Islet precursor cell (in vitro differentiated cells): ENCODE measurements around the gene PLA2G2C.

Experiments used
- DNase-seq: peaks from one replicate; pipeline ENCODE4 v3.0.0-alpha.2; 2018

The PLA2G2C gene

GRCh38 chr1:20183035-20183434, 3.3 kb downstream of the PLA2G2C start:
- no peak for DNase-seq

GRCh38 chr1:20182415-20182814, 3.9 kb downstream of the PLA2G2C start:
- DNase-seq = no peak

GRCh38 chr1:20180844-20181207, 5.5 kb downstream of the PLA2G2C start:
- DNase-seq = no peak

DNA sequence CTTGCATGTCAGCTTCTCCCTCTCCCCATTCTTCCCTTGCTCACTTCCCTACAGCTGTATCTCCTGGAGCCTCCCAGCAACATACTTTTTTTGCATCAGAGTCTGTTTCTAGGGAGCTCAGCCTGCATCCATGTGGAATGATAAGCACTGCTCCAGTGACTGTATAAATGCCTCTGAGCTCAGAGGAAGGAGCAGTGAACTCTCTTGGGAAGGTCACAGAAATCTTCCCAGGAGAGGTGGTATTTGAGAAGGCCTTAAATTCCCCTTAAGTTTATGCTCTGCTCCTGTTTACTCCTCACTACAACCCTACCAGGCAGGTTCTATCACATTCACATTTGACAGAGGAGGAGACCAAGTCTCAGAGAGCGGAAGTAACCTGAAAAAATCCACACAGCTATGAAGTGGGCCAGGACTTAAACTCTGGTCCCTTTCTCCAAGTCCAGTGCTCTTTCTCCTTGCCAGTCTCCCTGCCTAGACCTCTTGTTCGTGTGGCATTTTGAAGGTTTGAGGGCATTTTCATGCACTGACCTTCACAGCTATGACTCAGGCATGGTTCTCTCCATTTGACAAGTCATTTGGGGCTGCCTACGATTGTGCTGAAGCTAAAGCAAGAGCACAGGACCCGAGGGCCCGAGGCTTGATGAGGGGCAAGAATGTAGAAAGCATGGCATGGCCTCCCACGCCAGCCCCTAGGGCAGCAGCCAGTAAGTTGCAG, 6.0 kb downstream of the PLA2G2C start:
- DNase-seq = no peak

DNA sequence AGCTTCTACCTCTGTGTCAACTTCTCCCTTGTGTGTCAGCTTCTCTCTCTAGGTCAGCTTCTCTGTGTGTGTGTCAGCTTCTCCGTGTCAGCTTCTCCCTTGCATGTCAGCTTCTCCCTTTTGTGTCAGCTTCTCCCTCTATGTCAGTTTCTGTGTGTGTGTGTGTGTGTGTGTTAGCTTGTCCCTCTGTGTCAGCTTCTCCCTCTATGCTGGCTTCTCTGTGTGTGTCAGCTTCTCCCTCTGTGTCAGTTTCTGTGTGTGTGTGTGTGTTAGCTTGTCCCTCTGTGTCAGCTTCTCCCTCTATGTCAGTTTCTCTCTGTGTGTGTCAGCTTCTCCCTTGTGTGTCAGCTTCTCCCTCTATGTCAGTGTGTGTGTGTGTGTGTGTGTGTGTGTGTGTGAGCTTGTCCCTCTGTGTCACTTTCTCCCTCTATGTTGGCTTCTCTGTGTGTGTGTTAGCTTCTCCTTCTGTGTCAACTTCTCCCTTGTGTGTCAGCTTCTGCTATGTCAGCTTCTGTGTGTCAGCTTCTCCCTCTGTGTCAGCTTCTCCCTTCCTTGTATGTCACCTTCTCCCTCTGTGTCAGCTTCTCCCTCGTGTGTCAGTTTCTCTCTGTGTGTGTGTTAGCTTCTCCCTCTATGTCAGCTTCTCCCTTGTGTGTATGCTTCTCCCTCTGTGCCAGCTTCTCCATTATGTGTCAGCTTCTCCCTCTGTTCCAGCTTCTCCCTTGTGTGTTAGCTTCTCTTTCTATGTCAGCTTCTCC, 6.8 kb downstream of the PLA2G2C start:
- DNase-seq = no peak

DNA sequence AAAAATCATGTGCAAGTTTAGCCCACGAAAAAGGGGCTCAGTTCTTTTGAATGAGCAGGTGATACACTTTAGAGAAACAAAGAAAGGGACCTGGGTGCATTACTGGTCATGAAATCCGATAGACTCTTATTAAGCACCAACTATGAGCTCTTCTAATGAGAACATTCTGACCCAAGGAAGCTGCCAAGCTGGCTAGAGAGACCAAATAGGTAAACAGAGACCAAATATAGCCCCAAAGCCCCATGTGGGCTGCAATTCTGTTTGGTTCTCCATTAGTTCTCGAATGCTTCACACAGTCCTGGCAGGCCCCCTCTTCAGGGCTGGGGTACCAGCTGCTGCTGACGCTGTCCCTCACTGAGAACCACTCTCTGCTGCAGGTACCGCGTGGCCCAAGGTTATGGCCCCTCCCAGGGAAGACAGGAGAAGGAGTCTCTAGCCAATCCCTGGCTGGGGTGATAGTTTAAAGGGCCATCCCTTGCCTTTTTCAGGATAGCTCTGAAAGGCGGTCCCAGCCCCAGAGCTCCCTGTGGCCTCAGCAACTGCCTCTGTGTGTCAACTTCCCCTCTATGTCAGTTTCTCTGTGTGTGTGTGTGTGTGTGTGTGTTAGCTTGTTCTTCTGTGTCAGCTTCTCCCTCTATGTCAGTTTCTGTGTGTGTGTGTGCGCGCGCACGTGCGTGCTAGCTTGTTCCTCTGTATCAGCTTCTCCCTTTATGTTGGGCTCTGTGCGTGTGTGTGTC, 7.5 kb downstream of the PLA2G2C start:
- no peak for DNase-seq

GRCh38 chr1:20174937-20175666, 11.2 kb downstream of the PLA2G2C start:
- DNase-seq = no peak

DNA sequence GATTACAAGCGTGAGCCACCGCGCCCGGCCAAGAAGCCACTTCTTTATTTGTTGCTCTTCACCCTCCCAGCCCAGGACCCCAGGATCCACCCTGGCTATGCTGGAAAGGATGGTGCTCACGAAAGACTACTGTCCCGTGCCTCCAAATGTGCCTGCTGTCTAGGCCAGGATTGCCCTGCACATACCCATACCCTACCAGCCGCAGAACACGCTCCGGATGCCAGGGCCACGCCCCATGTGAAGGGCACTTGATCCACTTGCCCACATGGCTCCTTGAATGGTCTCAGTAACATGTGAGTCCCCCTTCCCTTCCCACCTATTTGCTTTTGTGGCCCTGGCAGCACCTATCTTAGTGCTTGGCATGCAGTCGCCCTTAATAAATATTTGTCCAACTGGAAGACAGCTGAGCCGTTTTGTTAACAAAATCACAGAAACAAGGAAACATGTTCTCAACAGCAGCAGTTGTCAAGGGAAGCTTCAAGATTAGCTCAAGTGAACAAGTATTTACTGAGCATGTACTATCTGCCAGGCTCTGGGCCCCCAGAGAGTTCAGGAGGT, 14.2 kb downstream of the PLA2G2C start:
- DNase-seq = no peak

GRCh38 chr1:20169932-20170331, 16.4 kb downstream of the PLA2G2C start:
- no peak for DNase-seq

GRCh38 chr1:20168564-20169491, 17.5 kb downstream of the PLA2G2C start:
- DNase-seq = no peak

- no peak for DNase-seq
Measured at GRCh38 chr1:20167126-20167525, 19.2 kb downstream of the PLA2G2C start.

DNA sequence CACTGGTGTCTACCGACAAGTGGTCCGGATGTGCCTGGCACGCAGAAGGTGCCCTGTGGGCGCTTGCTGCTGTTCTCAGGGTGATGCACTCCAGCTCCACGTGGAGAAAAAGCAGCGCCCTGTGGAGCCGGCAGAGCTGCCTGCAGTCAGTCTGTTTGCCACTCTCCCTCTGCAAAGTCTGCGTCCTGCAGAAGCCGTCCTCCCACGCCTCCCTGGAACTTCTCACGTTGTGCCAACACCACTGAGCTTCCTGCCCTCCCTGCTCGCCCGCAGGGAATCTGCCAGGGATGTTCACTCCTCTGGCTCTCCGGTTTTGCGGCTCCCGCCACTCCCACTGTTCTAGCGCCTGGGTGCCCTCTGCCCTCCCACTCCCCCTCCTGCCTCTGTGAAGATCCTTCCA, 20.3 kb downstream of the PLA2G2C start:
- DNase-seq = no peak

DNA sequence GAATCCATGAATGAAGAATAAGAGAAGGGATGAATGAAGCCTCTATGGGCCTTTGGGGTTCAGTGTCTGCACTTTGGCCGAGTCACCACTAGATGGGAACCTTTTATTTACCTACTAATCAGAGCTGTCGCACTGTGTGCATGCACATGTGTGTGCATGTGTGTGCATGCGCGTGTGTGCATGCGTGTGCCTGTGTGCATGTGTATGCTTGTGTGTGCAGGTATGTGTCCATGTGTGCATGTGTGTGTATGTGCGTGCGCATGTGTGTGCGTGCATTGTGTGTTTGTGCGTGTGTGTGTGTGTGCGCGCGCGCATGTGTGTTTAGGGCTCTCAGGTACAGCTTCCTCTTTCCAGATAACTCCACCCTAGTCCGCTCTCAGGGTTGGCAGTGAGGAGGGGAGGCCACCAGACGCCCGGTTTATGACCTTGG, 20.8 kb downstream of the PLA2G2C start:
- DNase-seq = no peak

- DNase-seq = no peak
Measured at GRCh38 chr1:20164694-20165202, 21.6 kb downstream of the PLA2G2C start.

GRCh38 chr1:20160034-20160433, 26.3 kb downstream of the PLA2G2C start:
- no peak for DNase-seq

GRCh38 chr1:20158358-20159070, 27.8 kb downstream of the PLA2G2C start:
- DNase-seq = no peak

DNA sequence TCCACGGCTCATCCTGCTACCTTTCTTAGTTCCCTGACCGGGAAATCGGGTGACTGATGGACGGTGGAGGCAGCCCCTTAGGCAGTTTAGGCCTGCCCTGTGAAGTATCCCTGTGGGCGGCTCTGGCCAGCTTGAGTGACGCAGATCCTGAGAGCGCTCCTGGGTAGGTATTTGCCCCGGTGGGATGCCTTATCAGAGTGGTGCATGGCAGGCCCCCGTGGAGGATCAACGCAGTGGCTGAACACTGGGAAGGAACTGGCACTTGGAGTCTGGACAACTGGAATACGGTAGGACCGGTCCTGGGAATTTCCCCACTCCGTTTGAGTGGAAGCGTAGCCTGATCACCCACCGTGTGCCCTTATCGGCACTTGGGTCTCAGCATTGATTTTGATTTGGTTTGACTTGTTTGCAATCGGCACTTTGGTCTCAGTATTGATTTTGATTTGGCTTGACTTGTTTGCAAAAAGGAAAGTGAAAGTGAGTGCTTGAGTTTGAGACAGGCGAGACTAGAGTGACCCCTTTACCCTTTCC, 32.0 kb downstream of the PLA2G2C start:
- no peak for DNase-seq

DNA sequence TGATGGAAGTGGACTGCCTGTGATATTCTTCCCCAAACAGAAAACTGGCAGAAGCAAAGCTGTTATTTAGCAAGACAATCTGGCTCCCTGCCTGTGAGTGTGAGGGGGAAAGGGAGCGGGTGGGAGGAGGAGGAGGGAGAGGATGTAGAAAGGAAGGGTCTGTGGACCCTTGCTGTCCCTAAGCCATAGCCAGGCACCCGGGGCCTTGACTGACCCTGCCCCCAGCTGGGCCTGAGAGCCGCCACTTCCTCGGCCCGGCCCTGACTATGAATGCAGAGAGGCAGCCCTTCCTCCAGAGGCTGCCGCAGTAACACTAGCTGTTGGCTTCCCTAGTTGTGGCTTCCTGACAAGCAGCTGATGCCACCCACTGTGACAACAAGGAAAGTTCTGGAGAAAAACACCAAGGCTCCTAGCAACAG, 33.3 kb downstream of the PLA2G2C start:
- DNase-seq = no peak

- DNase-seq = no peak
Measured at GRCh38 chr1:20152599-20152930, 33.8 kb downstream of the PLA2G2C start.

DNA sequence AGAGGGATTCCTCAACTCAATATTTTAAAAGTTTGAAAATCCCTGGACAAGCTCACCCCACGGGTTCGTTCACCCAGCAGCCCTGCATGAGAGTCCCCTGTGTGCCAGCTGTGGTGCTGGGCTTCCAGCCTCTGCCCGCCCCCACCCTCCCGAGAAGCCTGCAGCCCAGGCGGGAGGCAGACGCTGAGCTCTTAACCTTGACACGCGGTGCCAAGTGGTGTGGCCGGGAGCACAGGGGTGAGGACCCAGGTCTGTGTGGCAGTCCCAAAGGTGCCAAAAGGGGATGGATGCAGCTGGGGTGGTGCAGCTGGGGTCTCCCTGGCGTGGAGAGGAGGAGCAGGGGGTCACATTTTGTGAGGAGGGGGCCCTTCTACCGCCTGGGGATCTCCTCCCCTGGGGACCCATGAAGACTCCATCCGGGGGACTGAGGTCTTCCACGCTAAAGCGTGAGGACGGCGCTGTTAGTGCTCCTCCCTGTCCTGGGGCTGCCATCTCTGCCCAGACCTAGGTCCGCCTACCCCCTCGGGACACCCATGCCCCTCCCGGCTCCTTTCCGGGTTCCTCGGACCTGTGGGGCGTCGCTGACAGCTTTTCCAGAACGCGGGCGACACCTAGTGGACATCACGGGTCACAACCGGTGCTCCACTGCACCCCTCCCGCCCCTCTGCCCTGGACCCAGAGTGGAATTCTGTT, 34.3 kb downstream of the PLA2G2C start:
- DNase-seq = peak; percentile 87
